K562 (cell line): ENCODE measurements around the gene CMAS. TPM values are rescaled to one million over a fixed set of nuclear protein-coding genes. Genes with fewer than 3 reads are reported as not detected.

Experiments used
- ATAC-seq: fragments of 200-7000 bp; cut with Tn5 transposase; 3 replicates; pipeline ENCODE4 v1.9.1; 2020; ENCODE audit warnings: moderate library complexity
- BruUV-seq: library from RNA; stranded (reverse); fragments of 400-500 nt; replicated peaks from 2 replicates; lab custom pipeline; 2021; lab: Mats Ljungman, UMichigan
- CTCF ChIA-PET: fragments of 300-600 bp; formaldehyde crosslinking; extraction: SDS; loops from one replicate; lab custom pipeline; 2021; ENCODE audit warnings: low intra/inter-chr PET ratio; lab: Yijun Ruan, JAX
- POLR2A ChIA-PET: fragments of 300-600, 350-650 bp; sonication (Branson Sonifier 250); formaldehyde crosslinking; extraction: SDS; loops from one replicate; lab custom pipeline; 2021; ENCODE audit warnings: antibody characterized with exemption, inconsistent platforms; lab: Yijun Ruan, JAX
- DNase-seq, 4 experiments: peaks; one replicate each; pipeline versions ENCODE4 v3.0.0 to v3.0.0-alpha.2; 2011 to 2018; ENCODE audit warnings: low spot score in 3 of 4, mixed read lengths in 3 of 4; ENCODE audit errors: extremely low read depth in 1 of 4
- FAIRE-seq: peaks from 2 replicates; lab custom pipeline; 2011; peaks lifted over from hg19 to GRCh38; lab: Jason Lieb, UNC
- H2AFZ ChIP-seq: 2 replicates; pipeline ENCODE4 v1.6.0; 2011; ENCODE audit warnings: low read depth, low read length, control low read depth, inconsistent platforms
- H3K27ac ChIP-seq: fragments of 200-600 bp; 3 replicates; pipeline ENCODE4 v1.8.0; 2011; ENCODE audit warnings: low read depth, mild to moderate bottlenecking, control low read depth, inconsistent platforms, low read length, moderate library complexity, mixed read lengths; ENCODE audit errors: extremely low read depth
- H3K27me3 ChIP-seq, 2 experiments: fragments of 300-600 bp in 1 of 2; 2 replicates in 1 of 2; 3 replicates in 1 of 2; pipeline versions ENCODE4 v1.6.0 to v1.8.0; 2011; ENCODE audit warnings: inconsistent platforms in 2 of 2, low read length in 2 of 2, mild to moderate bottlenecking in 1 of 2, mixed read lengths in 1 of 2, moderate library complexity in 1 of 2; ENCODE audit not compliant: control insufficient read depth in 2 of 2, insufficient read depth in 2 of 2
- H3K36me3 ChIP-seq: fragments of 300-600 bp; 3 replicates; pipeline ENCODE4 v1.8.0; 2011; ENCODE audit warnings: mild to moderate bottlenecking, low read length, inconsistent platforms; ENCODE audit not compliant: control insufficient read depth, insufficient read depth
- H3K4me1 ChIP-seq, 2 experiments: fragments of 200-600 bp in 1 of 2; replicated peaks in 1 of 2; 2 replicates in 1 of 2; 3 replicates in 1 of 2; pipeline versions ENCODE4 v1.5.1 to v1.8.0; 2011; ENCODE audit warnings: inconsistent platforms in 2 of 2, low read length in 2 of 2, mild to moderate bottlenecking in 1 of 2, mixed read lengths in 1 of 2, moderate library complexity in 1 of 2; ENCODE audit not compliant: control insufficient read depth in 2 of 2, insufficient read depth in 2 of 2
- H3K4me2 ChIP-seq: 2 replicates; pipeline ENCODE4 v1.6.1; 2011; ENCODE audit warnings: low read length, control low read depth, inconsistent platforms, mixed read lengths; ENCODE audit not compliant: insufficient read depth
- H3K4me3 ChIP-seq: fragments of 200-600 bp; sonication (generic), shearing (Covaris generic); 2 replicates; pipeline ENCODE4 v1.5.1; 2016; ENCODE audit warnings: control low read depth, inconsistent platforms
- H3K79me2 ChIP-seq: fragments of 200-600 bp; 3 replicates; pipeline ENCODE4 v1.8.0; 2011; ENCODE audit warnings: low read length, inconsistent platforms; ENCODE audit not compliant: control insufficient read depth, insufficient read depth
- H3K9ac ChIP-seq, 2 experiments: 2 replicates each; pipeline versions ENCODE4 v1.6.0 to v1.6.1; 2011; ENCODE audit warnings: low read depth in 2 of 2, low read length in 2 of 2, control low read depth in 1 of 2, inconsistent platforms in 1 of 2, mild to moderate bottlenecking in 1 of 2, mixed read lengths in 1 of 2; ENCODE audit not compliant: insufficient read depth in 1 of 2
- H3K9me1 ChIP-seq: one replicate; pipeline ENCODE4 v1.6.0; 2011; ENCODE audit warnings: inconsistent platforms, mild to moderate bottlenecking, low read length, moderate library complexity; ENCODE audit not compliant: control insufficient read depth, insufficient read depth
- H3K9me3 ChIP-seq: replicated peaks from 2 replicates; pipeline ENCODE4 v1.5.1; 2011; ENCODE audit warnings: low read depth, low read length, inconsistent platforms; ENCODE audit not compliant: control insufficient read depth, insufficient read depth
- H4K20me1 ChIP-seq: replicated peaks from 2 replicates; pipeline ENCODE4 v1.6.1; 2011; ENCODE audit warnings: low read length, inconsistent platforms, mixed read lengths; ENCODE audit not compliant: control insufficient read depth, insufficient read depth
- BCL6 ChIP-seq: fragments of 250-450 bp; sonication (Bioruptor Pico); IDR thresholded peaks from 2 replicates; pipeline ENCODE4 v1.4.0; 2020
- C11orf30 ChIP-seq: fragments of 450-650 bp; IDR thresholded peaks from 2 replicates; pipeline ENCODE4 v1.6.1; 2016; ENCODE audit warnings: low read depth, mild to moderate bottlenecking
- CBFA2T3 ChIP-seq: fragments of 450-650 bp; IDR thresholded peaks from 2 replicates; pipeline ENCODE4 v1.6.1; 2017
- CHD1 ChIP-seq: fragments of 200-600 bp; sonication (generic); IDR thresholded peaks from one replicate; pipeline ENCODE4 v1.6.1; 2012; ENCODE audit warnings: mild to moderate bottlenecking, moderate library complexity, low read length, inconsistent platforms
- CHD4 ChIP-seq: fragments of 200-600 bp; sonication (generic); IDR thresholded peaks from 3 replicates; pipeline ENCODE4 v1.6.1; 2012; ENCODE audit warnings: low read depth, mild to moderate bottlenecking, mixed read lengths, low read length, inconsistent platforms; ENCODE audit not compliant: insufficient read depth, insufficient replicate concordance, poor library complexity, severe bottlenecking
- CXXC5 ChIP-seq: fragments of 250-450 bp; sonication (Bioruptor Pico); IDR thresholded peaks from 2 replicates; pipeline ENCODE4 v1.8.0; 2022; ENCODE audit warnings: inconsistent platforms, mild to moderate bottlenecking, moderate library complexity
- DACH1 ChIP-seq: fragments of 450-650 bp; IDR thresholded peaks from 2 replicates; pipeline ENCODE4 v1.6.1; 2018; ENCODE audit not compliant: partially characterized antibody
- ETV5 ChIP-seq: sonication (generic); formaldehyde crosslinking; IDR thresholded peaks from 2 replicates; pipeline ENCODE4 v1.4.0; 2020; ENCODE audit warnings: low read depth, mild to moderate bottlenecking, missing genetic modification reagents
- FOXM1 ChIP-seq, 2 experiments: fragments of 450-650 bp in 1 of 2; sonication (generic) in 1 of 2; formaldehyde crosslinking in 1 of 2; IDR thresholded peaks; 2 replicates each; pipeline versions ENCODE4 v1.6.1 to v1.9.0; 2017 to 2022; ENCODE audit warnings: low read depth in 2 of 2, mild to moderate bottlenecking in 2 of 2, missing genetic modification reagents in 1 of 2, moderate library complexity in 1 of 2
- HNRNPH1 ChIP-seq: fragments of 200-400 bp; formaldehyde crosslinking; optimal IDR thresholded peaks from 2 replicates; pipeline ENCODE3; 2017; ENCODE audit warnings: low read depth, mild to moderate bottlenecking, low read length, moderate library complexity
- LCOR ChIP-seq: sonication (generic); formaldehyde crosslinking; IDR thresholded peaks from 2 replicates; pipeline ENCODE4 v1.8.0; 2022; ENCODE audit warnings: mild to moderate bottlenecking, missing genetic modification reagents
- NCOA2 ChIP-seq, 2 experiments: fragments of 450-650 bp; IDR thresholded peaks; 2 replicates each; pipeline ENCODE4 v1.6.1; 2018; ENCODE audit warnings: mild to moderate bottlenecking in 2 of 2, moderate library complexity in 1 of 2; ENCODE audit not compliant: partially characterized antibody in 2 of 2
- NFYB ChIP-seq: IDR thresholded peaks from 2 replicates; pipeline ENCODE4 v1.6.1; 2011; ENCODE audit warnings: mild to moderate bottlenecking, moderate library complexity; ENCODE audit not compliant: insufficient read length; ENCODE audit errors: extremely low read depth
- POU5F1 ChIP-seq: fragments of 150-350 bp; IDR thresholded peaks from 2 replicates; pipeline ENCODE4 v1.6.1; 2014; ENCODE audit warnings: borderline replicate concordance, low read length, low read depth, mild to moderate bottlenecking; ENCODE audit not compliant: partially characterized antibody
- SUPT5H ChIP-seq: fragments of 450-650 bp; IDR thresholded peaks from 2 replicates; pipeline ENCODE4 v1.6.1; 2016
- ZC3H8 ChIP-seq: fragments of 450-650 bp; IDR thresholded peaks from 2 replicates; pipeline ENCODE4 v1.6.1; 2017
- ZNF444 ChIP-seq: fragments of 250-450 bp; sonication (Bioruptor Pico); IDR thresholded peaks from 2 replicates; pipeline ENCODE4 v1.4.0; 2020; ENCODE audit warnings: mild to moderate bottlenecking, moderate library complexity
- ZNF589 ChIP-seq: fragments of 200-800 bp; sonication (Bioruptor generic); IDR thresholded peaks from 2 replicates; pipeline ENCODE4 v1.6.1; 2016; ENCODE audit warnings: low read depth, missing genetic modification characterization, missing compliant biosample characterization
- ZNF644 ChIP-seq: fragments of 200-800 bp; sonication (Bioruptor generic); IDR thresholded peaks from 2 replicates; pipeline ENCODE4 v1.6.1; 2016; ENCODE audit warnings: low read depth, missing genetic modification characterization, missing compliant biosample characterization
- ZNF764 ChIP-seq: fragments of 250-450 bp; sonication (Bioruptor Pico); IDR thresholded peaks from 2 replicates; pipeline ENCODE4 v1.4.0; 2020; ENCODE audit warnings: low read depth, mild to moderate bottlenecking, moderate library complexity
- WGBS: fragments of 100-300 bp; shearing (Covaris generic); methylation state at CpG from one replicate; pipeline ENCODE4 v1.1.6; 2016; ENCODE audit warnings: low coverage, mixed read lengths; ENCODE audit not compliant: insufficient coverage; ENCODE audit errors: missing lambda C conversion rate; 5-methylcytosine and 5-hydroxymethylcytosine counted together
- in situ Hi-C: fragments of 300-500 bp; cut with MboI; formaldehyde crosslinking; loops from 4 replicates; pipeline ENCODE4 v1.15.0; 2018; ENCODE audit warnings: inconsistent platforms, mixed read lengths
- intact Hi-C: fragments of 100-400 bp; cut with micrococcal nuclease; formaldehyde crosslinking; loops from 2 replicates; pipeline ENCODE4 v1.14.2; 2022
- polyA plus RNA-seq, 8 experiments: library from polyadenylated mRNA; depleted of rRNA in 4 of 8; stranded (reverse) in 5 of 8; unstranded in 3 of 8; fragments of >200 nt; fragmentation: Nextera tagmentation in 2 of 8; fragmentation: Illumina TruSeq in 1 of 8; extraction: Ambion mirVana in 2 of 8; extraction: Trizol in 1 of 8; gene quantifications; 2 replicates each; pipeline versions ENCODE4 v1.2.1 to v1.2.3, GENCODE V29; 2011 to 2014; ENCODE audit warnings: inconsistent platforms in 1 of 8, missing spikeins in 1 of 8
- total RNA-seq, 7 experiments: library from RNA; depleted of rRNA in 6 of 7; stranded (reverse); fragments of >200 nt in 6 of 7; fragmentation: Illumina TruSeq in 2 of 7; extraction: Trizol in 2 of 7; gene quantifications; 2 replicates each; pipeline versions ENCODE4 v1.2.1 to v1.2.3, GENCODE V29; 2011 to 2021; ENCODE audit warnings: low replicate concordance in 1 of 7
- TF ChIP-seq, protein P1 (sequence below): fragments of 450-650 bp; IDR thresholded peaks from 2 replicates; pipeline ENCODE4 v1.6.1; 2016; ENCODE audit warnings: missing biosample characterization, missing genetic modification characterization
- TF ChIP-seq, protein P2 (sequence below): IDR thresholded peaks from 2 replicates; pipeline ENCODE4 v1.6.1; 2012; ENCODE audit warnings: low read depth, low read length, improper control_type of control experiment, borderline replicate concordance

The CMAS gene
- total and polyA plus RNA-seq, 9 of the 15 experiments (the other 6 are each of a cell fraction or from before 2014, with no cell fraction given), result 29.7 to 108 (median 65.3) TPM

DNA sequence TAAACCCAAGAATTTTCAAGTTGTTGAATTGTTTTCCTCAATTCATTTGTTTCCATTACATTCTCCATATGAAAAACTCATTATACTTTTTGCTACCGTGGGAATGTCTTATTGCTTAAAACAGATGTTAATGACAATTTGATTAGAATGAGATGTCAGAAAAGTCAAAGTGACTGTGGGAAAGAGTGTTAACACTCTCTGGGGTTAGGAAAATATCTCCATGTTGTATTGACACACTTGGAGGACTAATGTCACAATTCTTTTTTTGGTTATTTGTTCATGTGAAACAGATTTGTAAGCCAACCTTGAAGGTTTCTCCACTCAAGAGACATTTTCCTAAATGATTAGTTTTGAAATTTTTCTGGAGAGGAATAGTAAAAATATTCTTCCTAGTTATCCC, 47.2 kb upstream of the CMAS start (continued):
- TF ChIP-seq, protein P1, sequence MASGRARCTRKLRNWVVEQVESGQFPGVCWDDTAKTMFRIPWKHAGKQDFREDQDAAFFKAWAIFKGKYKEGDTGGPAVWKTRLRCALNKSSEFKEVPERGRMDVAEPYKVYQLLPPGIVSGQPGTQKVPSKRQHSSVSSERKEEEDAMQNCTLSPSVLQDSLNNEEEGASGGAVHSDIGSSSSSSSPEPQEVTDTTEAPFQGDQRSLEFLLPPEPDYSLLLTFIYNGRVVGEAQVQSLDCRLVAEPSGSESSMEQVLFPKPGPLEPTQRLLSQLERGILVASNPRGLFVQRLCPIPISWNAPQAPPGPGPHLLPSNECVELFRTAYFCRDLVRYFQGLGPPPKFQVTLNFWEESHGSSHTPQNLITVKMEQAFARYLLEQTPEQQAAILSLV (tag), result no peak
- TF ChIP-seq NCOA2 (IDR thresholded peaks at IDR 0.05; ENCODE audit: partially characterized antibody in 2 of 2), result no peak
- no peak for TF ChIP-seq ZNF764 (CRISPR knock-in tag)
- TF ChIP-seq CHD4, result no peak
- no peak for TF ChIP-seq HNRNPH1
- TF ChIP-seq CHD1, result no peak
- TF ChIP-seq ETV5 (CRISPR knock-in tag), result no peak

DNA sequence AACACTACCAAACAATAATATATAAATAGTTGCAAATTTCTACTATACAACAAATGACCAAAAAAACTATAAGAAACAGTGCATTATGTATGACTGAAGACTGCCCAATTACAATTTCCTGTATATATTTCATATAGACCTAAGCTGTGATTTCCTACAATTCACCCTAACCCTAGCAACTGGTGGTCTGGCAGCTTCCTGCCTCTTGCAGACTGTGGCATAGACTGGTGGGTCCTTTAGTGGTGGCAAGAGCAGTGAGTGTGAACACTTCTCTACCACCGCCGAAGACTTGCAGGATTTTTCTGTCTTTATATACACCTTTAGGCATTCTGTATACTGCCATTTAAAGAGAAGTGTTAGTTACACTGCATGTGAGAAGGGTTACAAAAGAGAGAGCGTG, 43.6 kb upstream of the CMAS start:
- DNase-seq (no peak), FAIRE-seq (no peak), ATAC-seq (no peak)
- no peaks in the 10 kb centered on the region for H3K27me3 ChIP-seq
- in situ Hi-C loops, result no loop called here
- CTCF ChIA-PET, result no interaction called here
- POLR2A ChIA-PET, result no interaction called here
- no peak overlapping the region for H3K9ac ChIP-seq
- no peaks in the 10 kb centered on the region for H3K36me3 ChIP-seq
- intact Hi-C loops, result no loop called here
- H3K4me2 ChIP-seq, result no peak overlapping the region
- H3K9me3 ChIP-seq, result no peaks in the 10 kb centered on the region
- H3K4me3 ChIP-seq, result no peak overlapping the region
- H2AFZ ChIP-seq, result no peak overlapping the region
- BruUV-seq, result no TSS peak
- whole genome bisulfite sequencing, result 62% methylated on average over 3 of the region's 3 CpGs
- no peaks in the 10 kb centered on the region; a peak in 1 of 5 replicates for H3K4me1 ChIP-seq
- no peaks in the 10 kb centered on the region for H3K9me1 ChIP-seq
- no peaks in the 10 kb centered on the region for H3K79me2 ChIP-seq
- no peak overlapping the region for H3K27ac ChIP-seq
- no peaks in the 10 kb centered on the region for H4K20me1 ChIP-seq
- no peak for TF ChIP-seq C11orf30
- TF ChIP-seq ZC3H8, result no peak
- no peak for TF ChIP-seq BCL6 (CRISPR knock-in tag)
- TF ChIP-seq ZNF589 (CRISPR knock-in tag), result no peak
- TF ChIP-seq ZNF644 (tag), result no peak
- no peak for TF ChIP-seq ZNF444 (CRISPR knock-in tag)
- no peak for TF ChIP-seq NFYB
- no peak for TF ChIP-seq DACH1
- TF ChIP-seq CXXC5 (CRISPR knock-in tag), result no peak
- TF ChIP-seq SUPT5H, result no peak
- TF ChIP-seq, protein P2, sequence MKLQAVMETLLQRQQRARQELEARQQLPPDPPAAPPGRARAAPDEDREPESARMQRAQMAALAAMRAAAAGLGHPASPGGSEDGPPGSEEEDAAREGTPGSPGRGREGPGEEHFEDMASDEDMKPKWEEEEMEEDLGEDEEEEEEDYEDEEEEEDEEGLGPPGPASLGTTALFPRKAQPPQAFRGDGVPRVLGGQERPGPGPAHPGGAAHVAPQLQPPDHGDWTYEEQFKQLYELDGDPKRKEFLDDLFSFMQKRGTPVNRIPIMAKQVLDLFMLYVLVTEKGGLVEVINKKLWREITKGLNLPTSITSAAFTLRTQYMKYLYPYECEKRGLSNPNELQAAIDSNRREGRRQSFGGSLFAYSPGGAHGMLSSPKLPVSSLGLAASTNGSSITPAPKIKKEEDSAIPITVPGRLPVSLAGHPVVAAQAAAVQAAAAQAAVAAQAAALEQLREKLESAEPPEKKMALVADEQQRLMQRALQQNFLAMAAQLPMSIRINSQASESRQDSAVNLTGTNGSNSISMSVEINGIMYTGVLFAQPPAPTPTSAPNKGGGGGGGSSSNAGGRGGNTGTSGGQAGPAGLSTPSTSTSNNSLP, result no peak
- no peak for TF ChIP-seq POU5F1
- TF ChIP-seq LCOR (CRISPR knock-in tag), result no peak
- TF ChIP-seq FOXM1 (IDR thresholded peaks at IDR 0.05; ENCODE audit: low read depth), result no peak
- TF ChIP-seq FOXM1 (CRISPR knock-in tag; IDR thresholded peaks at IDR 0.05; ENCODE audit: low read depth), result no peak
- no peak for TF ChIP-seq CBFA2T3
